NOMO-1 (cell line): ENCODE measurements around the gene MDFIC2.
"Not testable (repeated sequence)": the region's sequence is repeated elsewhere in the genome, so short reads cannot be mapped to it uniquely, and the experiment has no call there.

Source experiments
- DNase-seq, 2 experiments: peaks; one replicate each; lab custom pipeline; 2025; ENCODE audit not compliant: unreplicated experiment in 2 of 2; lab: John Stamatoyannopoulos, UW

Gene MDFIC2

DNA sequence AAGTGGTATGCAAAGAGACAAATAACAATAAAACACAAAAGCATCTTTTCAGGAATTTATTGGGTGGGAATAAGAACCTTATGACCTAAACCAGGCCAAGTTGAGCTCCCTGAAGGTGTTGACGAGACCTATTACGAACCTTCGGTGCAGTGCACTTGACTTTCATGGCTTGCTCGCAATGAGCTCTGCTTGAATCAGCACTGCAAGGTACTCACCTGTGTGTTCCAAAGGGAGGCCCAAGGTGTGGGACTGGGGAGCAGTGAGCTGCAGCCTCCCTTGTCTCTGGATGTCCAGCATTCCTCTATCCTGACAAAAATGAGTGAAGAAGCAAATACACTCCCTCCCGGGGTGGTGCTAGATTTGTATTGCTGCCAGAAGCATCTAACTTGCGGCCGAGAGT, at the start of gene MDFIC2:
Gene MDFIC2, minus strand, starts transcription at position 303 of the 400 bp plus-strand sequence. CDS start 665 bp downstream, outside the sequence.
- DNase-seq: no peak

DNA sequence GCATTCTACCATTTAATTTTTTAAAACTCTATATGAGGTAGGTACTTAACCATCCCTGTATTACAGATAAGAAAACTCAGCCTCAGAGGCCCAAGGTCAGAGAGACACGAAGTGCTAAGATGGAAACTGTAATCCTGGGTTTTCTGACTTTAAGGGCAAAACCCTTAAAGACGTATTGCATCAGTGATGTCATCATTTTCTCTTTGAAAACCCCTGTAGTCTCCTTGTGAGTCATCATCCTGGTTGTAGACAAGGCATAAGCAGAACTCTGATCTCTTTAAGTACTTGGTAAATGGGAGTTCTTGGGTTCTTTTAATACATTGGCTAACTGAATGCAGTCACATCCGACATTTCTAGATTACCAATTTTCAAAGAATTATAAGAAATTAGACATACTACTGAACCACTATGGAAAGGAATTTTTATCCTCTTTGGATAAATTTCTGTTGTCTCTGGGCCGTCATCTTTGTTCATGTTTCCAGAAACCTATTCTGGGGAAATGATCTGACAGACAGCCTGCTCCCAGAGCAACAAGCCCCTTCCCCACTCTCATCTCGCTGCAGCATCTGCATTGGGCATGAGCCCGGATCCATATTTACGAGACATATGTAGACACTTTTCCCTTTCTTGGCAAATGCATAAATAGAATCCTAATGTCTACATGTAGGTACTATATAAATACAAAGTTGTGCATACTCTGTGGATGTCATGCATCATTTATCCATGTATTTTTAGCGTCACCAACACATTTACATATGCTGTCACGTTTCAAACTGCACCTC, 48.7 kb upstream of the MDFIC2 start:
- DNase-seq: peak in 1 of 2 experiments; percentile 36

DNA sequence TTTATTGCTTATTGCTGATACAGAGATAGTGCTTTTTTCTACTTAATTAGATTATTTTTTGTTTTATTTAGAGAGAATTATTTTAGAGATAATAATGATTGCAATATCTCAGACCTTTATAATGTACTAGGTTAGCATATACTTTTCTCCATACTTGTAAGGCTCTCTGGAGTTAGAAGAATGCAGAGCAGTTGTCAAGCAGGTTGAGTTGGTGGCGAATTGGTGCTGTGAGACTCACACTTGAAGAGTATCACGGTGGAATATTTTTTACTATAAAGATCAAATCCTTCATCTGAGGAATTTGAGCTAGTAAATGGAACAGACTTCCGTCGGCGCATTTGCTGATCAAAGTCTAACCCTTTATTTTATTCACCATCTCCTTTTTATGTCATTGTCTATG, 47.3 kb upstream of the MDFIC2 start:
- no peak for DNase-seq

DNA sequence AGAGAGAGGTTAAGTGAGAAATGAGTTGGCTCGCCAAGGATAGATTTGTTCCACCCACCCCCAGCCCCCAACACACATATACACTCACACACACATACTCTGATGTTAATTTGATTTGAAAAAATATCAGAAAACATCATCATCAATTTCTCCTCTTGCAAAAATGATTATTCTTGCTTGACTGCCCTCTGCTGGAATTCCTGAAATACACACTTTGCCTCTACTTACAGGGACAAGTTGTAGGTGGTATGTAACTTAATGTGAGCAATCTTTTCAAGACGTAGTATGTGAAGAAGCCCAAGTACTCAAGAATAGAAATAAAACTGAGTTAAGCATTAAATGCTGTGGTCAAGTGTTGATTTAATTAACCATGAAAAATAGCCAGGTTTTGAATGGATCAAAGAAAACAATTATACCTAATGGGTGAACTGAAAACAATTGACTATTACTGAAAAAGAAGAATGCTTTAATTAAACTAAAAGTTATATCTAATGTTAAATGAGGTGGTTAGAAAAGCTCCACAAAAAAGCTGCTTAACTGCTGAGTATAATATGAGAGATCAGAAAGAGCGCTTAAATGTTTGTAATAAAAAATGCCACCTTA, 46.6 kb upstream of the MDFIC2 start:
- peak; percentile 37 to 40 for DNase-seq

DNA sequence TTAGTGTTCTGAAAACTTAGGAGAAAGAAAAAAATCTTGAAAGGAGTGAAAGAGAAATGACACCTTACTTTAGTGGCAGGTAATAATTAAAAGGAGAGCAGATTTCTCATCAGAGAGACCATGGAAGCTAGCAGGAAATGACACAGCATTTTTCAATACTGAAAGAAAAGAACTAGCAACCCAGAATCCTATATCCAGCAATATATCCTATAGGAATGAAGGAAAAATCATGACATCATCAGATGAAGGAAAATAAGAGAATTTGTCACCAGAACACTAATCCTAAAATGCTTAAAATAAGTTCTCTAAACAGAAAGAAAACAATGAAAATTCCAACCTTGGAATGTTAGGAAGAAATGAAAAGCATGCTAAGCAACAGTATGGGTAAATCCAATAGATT, 39.8 kb upstream of the MDFIC2 start:
- no peak for DNase-seq

DNA sequence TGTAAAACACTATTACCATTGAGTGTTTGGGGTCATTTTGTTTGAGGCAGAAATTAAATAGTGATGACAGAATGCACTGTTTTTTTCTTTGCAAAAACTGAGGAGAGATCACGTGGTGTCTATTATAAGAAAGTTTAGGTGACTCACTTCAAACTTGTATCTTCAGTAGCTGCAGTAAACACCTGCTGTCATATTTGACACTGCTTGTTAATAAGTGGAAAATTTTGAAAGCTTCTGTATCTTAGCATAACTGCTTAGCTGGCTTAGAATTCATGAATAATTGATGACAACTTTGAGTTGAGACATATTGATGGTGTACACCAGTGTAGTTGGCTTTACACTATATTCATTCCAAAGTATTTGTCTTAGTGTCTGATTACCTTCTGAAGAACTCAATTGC, 29.7 kb upstream of the MDFIC2 start:
- DNase-seq: no peak

DNA sequence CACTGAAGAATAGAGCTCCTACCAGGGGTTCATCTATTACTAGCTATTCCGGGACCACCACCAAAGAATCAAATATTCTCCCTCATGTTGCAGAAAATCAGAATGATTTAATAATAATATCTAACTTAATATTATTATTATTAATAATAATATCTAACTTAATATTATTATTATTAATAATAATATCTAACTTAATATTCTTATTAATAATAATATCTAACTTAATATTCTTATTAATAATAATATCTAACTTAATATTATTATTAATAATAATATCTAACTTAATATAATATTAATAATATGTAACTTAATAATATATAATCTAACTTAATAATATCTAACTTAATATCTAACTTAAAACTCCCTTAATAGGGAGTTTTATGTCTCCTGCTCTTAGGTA, 24.4 kb upstream of the MDFIC2 start:
- DNase-seq: not testable (repeated sequence)

DNA sequence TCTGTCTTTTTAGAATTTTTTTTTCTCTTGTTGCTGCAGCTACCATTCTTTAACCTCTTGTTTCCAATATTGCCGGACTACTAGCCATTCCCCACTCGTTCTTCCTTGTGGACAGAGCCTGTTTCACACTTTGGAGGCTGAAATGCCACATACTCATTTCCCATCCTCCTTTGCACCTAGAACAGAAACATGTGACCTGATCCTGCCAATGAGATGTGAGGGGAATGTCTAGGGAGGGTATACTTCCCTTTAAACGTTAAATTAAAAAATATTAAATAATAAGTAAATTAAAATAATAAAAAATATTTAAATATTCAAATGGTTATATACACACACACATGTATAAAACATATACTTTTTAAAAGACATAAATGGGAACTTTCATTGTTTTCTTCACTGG, 20.6 kb upstream of the MDFIC2 start:
- DNase-seq: no peak

DNA sequence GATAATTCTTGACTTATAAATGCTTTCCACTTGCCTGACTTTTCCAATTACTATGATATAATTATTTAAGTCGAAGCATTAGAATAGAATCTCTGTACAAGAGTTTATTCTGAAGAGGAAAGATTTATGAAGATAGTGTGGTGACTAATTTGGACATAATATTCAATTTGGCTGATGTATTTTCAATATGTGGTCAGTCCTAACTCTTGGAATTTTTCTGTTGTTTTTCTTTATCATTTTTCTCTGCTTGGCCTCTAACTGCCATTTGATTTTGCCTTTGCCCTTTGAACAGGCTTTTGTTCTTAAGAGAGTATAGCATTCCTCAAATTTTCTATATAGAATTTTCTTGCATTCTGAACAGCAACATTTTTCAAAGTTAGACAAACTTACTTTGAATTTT, 2.6 kb upstream of the MDFIC2 start:
- no peak for DNase-seq

DNA sequence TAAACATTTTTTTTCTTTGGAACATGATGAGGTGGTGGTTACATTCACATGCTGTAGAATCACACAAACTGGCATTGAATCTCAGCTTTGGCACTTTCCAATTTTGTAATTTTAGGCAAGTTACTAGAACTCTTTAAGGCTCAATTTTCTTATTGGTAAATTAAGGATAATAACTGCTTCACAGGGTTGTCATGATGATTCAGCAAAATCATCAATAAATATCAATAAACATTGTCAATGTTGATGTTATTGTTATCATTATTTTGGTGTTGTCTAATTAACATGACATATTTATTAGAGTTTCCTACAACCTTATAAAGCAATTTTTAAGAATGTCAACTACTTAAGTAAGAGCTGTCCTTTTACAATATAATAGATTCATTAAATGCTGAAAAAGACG, 1.6 kb downstream of the MDFIC2 start:
- no peak for DNase-seq

DNA sequence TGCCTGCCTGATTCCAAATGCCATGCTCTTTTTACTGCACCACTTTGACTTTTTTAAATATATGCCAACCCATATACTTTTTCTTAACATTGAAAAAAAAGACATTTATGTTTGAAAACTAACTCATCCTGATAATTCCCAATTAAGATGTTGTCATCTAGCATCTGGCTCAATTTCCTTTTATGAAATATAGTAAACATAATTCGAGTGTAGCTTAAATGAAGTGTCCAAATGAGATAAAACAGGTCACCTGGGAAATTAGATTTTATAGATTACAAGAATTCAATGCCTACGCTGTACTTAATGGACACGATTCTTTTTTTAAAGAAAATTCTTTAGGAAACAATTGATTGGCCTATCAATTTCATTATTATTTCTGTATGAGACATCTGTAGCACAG, 2.8 kb downstream of the MDFIC2 start:
- DNase-seq: no peak

DNA sequence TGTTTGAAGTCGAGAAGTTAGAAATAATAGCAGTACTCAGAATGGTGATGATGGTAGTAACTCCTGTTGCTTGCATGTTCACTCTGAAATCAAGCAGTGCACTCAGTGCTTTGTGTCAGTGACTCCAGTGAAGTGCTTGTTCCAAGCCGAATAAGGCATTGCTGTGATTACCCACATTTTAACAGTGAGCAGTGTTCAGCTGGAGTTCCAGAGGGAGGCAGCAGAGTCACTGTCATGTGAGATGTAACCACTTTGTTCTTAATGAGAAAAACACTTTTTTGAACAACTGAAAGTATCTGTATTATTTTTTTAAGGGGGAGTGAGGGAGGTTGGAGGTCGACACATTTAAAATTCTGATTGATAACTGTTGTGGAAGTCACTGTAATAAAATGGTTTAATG, 3.7 kb downstream of the MDFIC2 start:
- DNase-seq: no peak

DNA sequence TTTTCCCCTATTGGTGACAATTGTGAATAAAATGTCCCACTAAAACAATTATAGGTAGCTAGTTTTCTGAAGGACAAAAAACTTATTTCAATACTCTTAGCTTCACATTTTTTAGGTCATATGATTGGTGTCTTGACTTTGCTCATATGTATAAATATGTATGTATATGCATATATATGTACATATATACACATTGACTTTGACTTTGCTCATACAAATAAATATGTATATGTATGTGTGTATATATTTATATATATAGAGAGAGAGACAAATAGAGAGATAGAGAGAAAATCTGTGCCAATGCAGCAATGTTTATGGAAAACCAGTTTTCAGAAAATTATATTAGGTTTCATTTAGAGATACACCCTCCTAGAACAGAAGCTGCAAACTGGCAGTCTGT, 5.7 kb downstream of the MDFIC2 start:
- no peak for DNase-seq

DNA sequence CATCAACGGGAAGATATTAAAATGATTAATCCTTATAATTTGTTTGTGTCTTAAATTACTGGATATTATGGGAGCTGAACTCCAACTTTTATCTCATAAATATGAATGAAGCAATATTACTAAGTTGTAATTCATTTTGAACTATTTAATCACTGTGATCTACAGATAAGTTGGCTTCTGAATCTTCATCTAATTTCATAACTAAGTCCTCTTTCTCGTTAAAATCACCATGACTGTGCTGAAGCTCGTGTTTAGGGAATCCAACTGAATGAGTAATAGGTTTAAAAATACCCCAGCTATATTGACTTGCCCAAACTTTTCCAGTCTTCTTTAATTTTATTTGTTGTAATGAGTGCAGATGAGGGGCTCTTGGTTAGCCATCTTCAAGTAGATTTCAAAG, 14.1 kb downstream of the MDFIC2 start:
- DNase-seq: no peak

DNA sequence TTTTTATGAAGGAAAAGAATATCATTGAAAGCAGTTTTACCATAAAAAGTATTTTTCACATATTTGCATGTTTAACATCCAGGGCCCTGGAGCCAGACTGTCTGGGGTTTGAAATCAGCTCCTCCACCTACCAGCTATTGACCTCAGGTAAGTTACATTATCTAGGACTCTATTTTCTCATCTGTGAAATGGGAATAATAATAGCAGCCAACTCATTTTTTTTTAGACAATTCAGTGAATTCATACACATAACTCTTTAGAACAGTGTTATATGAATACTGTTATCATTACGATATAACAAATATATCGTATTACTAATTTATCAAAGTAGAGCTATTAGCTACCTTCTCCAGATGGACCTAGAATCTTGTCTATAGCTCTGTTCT, 21.3 kb downstream of the MDFIC2 start:
- DNase-seq: no peak

DNA sequence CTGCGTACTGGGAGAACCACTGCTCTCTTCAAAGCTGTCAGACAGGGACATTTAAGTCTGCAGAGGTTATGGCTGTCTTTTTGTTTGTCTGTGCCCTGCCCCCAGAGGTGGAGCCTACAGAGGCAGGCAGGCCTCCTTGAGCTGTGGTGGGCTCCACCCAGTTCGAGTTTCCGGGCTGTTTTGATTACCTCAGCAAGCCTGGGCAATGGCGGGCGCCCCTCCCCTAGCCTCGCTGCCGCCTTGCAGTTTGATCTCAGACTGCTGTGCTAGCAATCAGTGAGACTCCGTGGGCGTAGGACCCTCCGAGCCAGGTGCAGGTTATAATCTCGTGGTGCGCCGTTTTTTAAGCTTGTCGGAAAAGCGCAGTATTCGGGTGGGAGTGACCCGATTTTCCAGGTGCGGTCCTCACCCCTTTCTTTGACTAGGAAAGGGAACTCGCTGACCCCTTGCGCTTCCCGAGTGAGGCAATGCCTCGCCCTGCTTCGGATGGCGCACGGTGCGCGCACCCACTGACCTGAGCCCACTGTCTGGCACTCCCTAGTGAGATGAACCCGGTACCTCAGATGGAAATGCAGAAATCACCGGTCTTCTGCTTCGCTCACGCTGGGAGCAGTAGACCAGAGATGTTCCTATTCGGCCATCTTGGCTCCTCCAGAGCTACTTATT, 21.9 kb downstream of the MDFIC2 start:
- DNase-seq: not testable (repeated sequence)

DNA sequence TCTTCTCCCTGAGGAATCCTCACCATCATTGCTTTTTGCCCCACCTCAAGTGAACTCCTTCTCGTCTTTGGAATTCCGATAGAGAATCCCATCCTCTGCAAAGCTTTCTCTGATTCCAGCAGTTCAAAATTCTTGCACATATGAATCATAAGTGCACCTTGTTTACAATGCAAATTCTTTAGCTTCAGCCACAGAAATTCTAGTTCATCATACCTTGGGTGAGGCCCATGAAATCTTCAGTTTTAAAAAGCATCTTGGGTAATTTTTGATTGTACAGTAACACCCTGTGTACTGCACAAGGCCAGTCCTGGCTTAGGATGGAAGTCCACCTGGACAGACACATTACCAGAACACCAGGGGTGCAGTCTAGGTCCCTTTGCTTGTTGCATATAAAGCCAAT, 30.8 kb downstream of the MDFIC2 start:
- no peak for DNase-seq

DNA sequence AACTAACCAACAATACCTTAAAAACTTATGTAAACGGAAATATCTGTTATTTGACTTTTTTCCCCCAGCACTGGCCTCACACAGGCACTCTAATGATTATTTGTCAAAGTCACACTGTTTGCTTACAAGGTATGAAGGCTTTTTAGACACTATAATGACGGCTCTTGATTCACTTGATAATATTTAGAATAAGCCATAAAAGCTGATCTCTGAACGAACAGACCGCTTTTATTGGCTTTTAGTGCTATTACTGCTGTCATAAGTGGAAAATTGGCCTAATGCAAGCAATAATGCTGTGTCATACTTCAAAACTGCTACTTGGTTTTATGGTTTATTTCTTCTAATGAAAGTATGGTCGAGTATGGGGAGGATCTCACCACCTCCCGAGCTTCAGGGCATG, 35.1 kb downstream of the MDFIC2 start:
- no peak for DNase-seq

DNA sequence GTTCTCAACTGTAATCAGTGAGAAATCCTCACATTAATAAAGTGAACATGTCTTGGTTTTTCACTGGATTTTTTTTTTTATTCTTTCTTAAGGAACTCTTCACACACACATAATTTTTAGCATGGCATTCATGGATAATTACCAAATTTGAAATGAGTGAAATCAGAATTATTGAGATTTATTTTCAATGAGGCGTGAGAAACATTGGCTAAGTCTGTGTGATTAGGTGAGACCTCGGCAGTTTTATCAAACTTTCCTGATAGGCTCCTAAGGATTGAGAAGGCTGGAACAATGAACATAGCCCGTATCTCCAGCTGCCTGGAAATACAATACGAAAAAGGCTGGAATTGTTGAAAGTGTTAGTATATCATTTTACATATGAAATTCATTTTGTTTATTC, 35.5 kb downstream of the MDFIC2 start:
- DNase-seq: no peak

DNA sequence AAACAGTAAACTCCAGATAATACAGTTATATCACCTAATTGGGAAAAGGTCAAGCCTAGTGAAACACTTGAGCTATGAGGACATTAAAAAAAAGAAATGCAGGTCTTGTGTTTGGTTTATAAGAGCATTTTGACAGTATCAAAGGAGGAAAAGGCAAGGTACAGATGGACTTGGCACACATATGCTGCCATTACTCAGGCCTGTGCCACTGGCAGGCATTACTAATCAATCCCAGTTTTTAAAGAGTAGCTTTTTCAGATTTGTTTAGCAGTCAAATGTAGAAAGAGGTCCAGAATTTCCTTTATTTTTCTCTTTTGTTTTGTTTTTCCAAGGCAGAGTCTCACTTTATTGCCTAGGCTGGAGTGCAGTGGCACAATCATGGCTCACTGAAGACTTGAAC, 38.9 kb downstream of the MDFIC2 start:
- no peak for DNase-seq

DNA sequence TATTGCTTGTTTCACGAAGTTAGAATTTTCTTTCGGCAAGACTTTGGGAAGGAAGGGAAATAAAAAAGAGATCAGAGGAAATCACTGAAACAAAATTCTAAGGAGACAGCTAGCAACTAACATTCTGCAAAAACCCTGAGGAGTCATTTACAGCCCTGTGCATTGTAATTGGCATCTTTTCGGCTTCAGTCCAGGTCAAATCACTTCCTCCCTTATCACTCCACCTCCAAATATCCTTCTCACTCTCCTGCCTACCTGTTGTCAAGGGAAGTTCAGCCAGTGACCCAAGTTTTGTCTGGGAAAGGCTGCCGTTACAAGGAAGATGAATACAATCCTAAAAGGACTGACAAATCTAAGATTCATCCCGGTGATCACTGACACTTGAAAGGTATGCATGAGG, 39.6 kb downstream of the MDFIC2 start:
- DNase-seq: no peak

DNA sequence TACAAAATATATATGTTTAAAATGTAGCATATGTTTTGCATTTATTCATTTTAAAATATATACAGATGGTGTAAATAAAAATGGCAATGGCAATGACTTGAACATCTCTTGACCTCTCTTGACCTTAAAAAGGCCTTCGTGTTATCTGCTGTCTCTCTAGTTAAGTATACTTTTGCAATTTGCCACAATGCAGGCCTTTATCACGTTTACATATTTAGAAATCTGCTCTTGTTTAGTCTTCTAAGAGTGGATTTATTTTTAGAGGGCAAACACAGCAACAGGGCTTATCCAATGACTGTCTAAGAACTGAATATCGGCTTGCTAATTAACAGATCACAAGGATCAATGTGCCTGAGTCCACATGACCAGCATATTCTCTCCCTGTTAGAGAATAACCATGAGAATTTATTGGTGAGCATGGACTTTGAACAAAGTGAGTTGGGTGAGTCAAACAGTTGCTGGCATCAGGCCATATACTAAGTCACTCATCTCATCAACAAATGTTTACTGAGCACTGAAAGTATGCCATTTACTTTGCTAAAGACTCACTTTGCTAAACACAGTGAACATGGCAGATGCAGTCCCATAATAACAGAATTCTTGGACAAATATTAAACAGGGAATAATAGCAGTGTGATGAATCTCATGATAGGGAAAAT, 48.2 kb downstream of the MDFIC2 start:
- DNase-seq: no peak
